GM12891 (cell line): Measurements from ENCODE around the gene FHIT.

Experiments used
- DNase-seq: peaks from one replicate; pipeline ENCODE4 v3.0.0; 2011; ENCODE audit warnings: low spot score; ENCODE audit not compliant: insufficient read length
- FAIRE-seq: peaks from 2 replicates; lab custom pipeline; 2011; peaks lifted over from hg19 to GRCh38; lab: Jason Lieb, UNC
- PAX5 ChIP-seq: IDR thresholded peaks from 2 replicates; pipeline ENCODE4 v1.6.1; 2011; ENCODE audit warnings: low read length, moderate library complexity, mild to moderate bottlenecking; ENCODE audit not compliant: insufficient read depth, severe bottlenecking
- POLR2A ChIP-seq: IDR thresholded peaks from 2 replicates; pipeline ENCODE4 v1.6.1; 2011; ENCODE audit warnings: low read depth, low read length, control low read depth
- POLR2AphosphoS5 ChIP-seq: IDR thresholded peaks from 2 replicates; pipeline ENCODE4 v1.6.1; 2011; ENCODE audit warnings: low read depth, low read length, control low read depth
- POU2F2 ChIP-seq: IDR thresholded peaks from 2 replicates; pipeline ENCODE4 v1.6.1; 2011; ENCODE audit warnings: low read depth, mild to moderate bottlenecking, control low read depth, low read length, moderate library complexity
- SPI1 ChIP-seq: IDR thresholded peaks from 2 replicates; pipeline ENCODE4 v1.6.1; 2011; ENCODE audit warnings: low read depth, low read length, control low read depth
- TAF1 ChIP-seq: IDR thresholded peaks from 2 replicates; pipeline ENCODE4 v1.6.1; 2011; ENCODE audit warnings: low read depth, low read length, control low read depth

The FHIT gene

DNA sequence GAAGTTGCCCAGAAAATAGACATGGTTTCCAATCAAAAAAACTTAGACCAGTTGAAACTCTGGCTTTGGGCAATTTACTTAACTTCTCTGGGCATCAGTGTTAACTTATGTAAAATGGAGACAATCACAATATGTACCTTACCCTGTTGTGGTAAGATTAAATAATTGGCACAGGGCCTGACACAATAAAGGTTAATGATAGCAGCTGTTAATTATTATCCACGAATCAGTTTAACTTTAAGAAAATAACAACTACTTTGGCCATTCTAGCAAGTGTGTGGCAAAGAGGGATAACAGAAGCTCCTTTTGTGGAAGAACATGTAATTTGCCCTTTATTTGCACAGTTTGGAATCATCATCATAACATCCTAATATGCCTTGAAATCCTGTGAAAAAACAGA, 787.6 kb downstream of the FHIT start:
- FAIRE-seq = no peak
- TF ChIP-seq POLR2A (no peak), POLR2AphosphoS5 (no peak), SPI1 (no peak), TAF1 (no peak), POU2F2 (no peak), PAX5 (no peak)
- DNase-seq = no peak

DNA sequence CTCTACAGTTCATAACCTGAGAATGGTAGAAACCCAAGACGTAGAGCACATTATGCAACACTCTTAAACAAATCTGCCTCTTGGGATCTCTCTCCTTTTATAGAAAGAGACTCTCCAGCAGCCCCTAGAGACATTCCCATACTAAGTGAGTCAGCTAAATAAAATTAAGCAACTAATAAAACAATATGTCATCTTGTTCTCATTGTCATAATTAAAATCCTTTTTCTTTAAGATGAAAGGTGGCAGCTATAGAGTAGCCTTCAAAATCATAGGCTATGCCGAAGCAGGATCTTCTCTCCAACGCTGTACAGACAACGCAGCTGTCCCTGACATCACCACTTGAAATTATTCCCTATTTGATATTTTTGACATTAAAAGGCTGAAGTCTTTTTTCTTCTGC, 790.0 kb downstream of the FHIT start:
- no peak for DNase-seq
- TF ChIP-seq TAF1 (no peak), SPI1 (no peak), POU2F2 (no peak), POLR2AphosphoS5 (no peak)
- FAIRE-seq = no peak

DNA sequence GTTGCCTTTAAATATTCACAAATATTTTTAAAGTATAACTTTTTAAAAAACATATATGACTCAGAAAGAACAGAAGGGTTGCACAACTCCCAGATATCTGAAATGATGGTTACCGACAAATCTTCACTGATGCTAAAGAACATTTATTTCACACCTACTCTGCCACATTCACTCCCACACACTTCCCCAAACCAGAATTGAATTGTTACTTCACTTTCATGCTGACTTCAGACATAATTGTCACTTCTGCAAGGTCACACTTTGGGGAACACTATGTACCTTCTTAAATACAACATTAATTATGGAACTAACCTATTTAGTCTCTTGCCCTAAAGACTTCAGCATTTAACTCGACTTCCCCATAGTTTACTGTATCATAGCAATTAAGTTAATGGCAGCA, 795.1 kb downstream of the FHIT start:
- FAIRE-seq (no peak), DNase-seq (no peak)
- no peak for TF ChIP-seq SPI1
- no peak for TF ChIP-seq POLR2A
- no peak for TF ChIP-seq PAX5
- TF ChIP-seq POU2F2 = no peak
- TF ChIP-seq TAF1 = no peak
- no peak for TF ChIP-seq POLR2AphosphoS5

DNA sequence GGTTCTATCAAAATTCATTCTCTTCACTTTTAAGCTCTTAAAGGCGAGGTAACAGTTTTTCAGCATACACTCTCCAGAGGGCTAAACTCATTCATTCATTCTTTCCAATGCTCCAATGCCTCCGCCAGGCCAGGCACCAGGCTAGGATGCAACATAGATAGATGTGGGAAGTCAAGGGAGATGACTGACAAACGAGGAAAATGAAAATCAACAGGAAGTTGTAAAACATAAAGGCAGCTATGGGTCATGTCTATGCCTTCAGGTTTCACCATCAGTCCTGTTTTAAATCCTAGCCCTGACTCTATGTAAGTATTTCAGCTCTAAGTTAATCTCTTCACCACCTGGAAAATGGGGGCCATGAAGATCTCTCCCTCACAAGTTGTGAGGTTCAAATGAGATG, 797.9 kb downstream of the FHIT start:
- FAIRE-seq (no peak), DNase-seq (no peak)
- TF ChIP-seq POLR2A (no peak), POLR2AphosphoS5 (no peak), TAF1 (no peak), PAX5 (no peak)

DNA sequence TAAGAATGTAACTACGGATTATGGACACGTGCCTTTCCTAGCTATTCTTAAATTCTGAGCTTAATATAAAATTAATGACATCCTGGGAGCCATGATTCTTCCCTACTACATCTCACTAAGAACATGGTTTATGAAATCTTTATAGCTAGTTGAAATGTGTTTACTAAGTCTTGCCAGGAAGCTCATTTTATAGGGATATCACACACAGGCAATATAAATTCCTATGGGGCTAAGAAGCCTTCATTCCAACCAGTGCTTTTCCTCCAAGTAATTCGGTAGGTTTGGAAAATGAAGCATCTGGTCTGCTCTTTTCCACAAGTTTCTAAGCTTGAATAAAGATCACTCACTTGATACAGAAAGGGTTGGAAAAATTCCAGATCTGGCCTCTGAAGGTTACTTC, 802.6 kb downstream of the FHIT start:
- DNase-seq (no peak), FAIRE-seq (no peak)
- TF ChIP-seq POU2F2 (no peak), TAF1 (no peak), SPI1 (no peak), POLR2A (no peak), POLR2AphosphoS5 (no peak), PAX5 (no peak)

DNA sequence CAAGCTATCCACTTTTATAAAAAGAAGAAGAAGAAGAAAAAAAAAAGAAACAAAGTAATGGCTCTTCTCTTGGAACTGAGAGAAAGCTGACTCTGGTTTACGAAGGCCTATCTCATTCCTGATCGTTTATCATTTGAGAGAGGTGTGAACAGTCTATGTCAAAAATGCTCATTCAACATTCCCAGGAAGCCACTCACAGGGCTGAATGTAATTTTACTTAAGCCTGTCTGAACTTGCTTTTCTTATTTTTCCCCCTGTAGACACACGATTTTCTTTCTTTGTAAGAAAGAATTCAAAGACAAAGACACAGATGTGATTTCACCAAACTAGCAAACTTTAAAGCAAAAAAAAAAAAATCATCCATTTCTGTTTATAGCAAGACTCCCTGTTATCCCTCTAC, 805.8 kb downstream of the FHIT start:
- TF ChIP-seq TAF1 (no peak), POLR2A (no peak), POLR2AphosphoS5 (no peak), PAX5 (no peak), SPI1 (no peak), POU2F2 (no peak)
- no peak for DNase-seq
- no peak for FAIRE-seq

DNA sequence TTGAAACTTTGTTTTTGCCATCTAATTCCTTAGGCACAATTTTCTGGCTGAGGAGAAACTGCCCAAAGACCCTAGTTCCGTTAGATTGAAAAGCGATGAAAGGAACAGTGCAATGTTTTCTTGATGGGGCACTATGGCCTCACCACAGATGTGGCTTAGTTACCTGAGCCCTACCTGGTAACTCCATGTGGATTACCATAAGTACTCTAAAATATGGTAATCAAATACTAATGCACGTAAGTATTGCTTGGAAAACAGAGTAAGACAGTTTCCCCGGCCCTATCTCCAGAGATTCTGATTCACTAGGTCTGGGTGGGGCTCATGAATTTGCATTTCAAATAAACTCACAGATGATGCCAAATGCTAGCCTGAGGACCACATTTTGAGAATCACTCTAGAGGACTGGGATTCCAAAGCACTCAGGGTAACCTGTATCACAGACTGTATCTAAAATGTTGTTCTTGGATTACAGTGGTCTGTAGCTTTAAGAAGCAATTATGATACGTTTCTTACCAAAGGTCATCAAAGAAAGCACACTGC, 806.3 kb downstream of the FHIT start:
- DNase-seq (no peak), FAIRE-seq (no peak)
- TF ChIP-seq POLR2A (no peak), SPI1 (no peak), POU2F2 (no peak), PAX5 (no peak), TAF1 (no peak), POLR2AphosphoS5 (no peak)

DNA sequence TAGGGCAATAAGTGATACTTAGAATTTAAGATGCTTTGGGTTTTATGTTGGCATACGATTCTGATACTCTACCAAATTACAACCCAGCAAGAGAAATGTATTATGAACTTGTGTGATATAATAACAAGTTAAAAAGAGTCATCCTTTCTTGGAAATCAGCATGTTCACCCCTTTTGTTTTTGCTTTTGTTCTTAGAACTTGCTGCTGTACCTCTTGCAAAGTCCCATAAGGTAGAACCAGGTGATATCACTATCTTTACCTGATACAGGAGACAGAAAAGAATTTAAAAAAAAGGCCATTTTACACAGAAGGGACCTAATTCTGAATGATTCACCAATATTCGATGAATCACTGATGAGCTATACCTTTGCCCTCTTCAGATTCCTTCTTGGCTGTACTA, 810.4 kb downstream of the FHIT start:
- no peak for FAIRE-seq
- DNase-seq = no peak
- no peak for TF ChIP-seq SPI1
- no peak for TF ChIP-seq TAF1
- no peak for TF ChIP-seq PAX5
- no peak for TF ChIP-seq POU2F2
- no peak for TF ChIP-seq POLR2A
- no peak for TF ChIP-seq POLR2AphosphoS5

DNA sequence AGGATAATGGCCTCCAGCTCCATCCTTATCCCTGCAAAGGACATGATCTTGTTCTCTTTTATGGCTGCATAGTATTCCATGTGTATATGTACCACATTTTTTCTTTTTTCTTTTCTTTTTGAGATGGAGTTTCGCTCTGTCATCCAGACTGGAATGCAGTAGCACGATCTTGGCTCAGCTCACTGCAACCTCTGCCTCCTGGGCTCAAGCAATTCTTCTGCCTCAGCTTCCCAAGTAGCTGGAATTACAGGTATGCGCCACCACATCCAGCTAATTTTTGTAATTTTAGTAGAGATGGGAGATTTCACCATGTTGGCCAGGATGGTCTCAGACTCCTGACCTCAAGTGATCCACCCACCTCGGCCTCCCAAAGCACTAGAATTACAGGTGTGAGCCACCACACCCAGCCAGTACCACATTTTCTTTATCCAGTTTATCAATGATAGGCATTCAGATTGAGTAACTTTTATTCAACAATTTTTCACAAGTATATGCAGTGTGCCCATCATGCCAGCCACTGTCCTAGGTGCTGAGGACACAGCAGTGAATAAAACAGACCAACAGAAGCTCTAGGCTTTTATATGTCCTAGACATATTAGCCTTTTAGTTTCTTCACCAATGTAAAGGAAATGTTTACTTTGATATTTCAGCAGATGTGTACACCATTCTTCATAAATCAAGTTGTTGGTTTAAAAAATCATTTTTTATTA, 815.2 kb downstream of the FHIT start:
- no peak for FAIRE-seq
- TF ChIP-seq TAF1 = no peak
- TF ChIP-seq SPI1 = no peak
- no peak for TF ChIP-seq POLR2A
- TF ChIP-seq POLR2AphosphoS5 = no peak
- no peak for TF ChIP-seq POU2F2
- no peak for TF ChIP-seq PAX5

DNA sequence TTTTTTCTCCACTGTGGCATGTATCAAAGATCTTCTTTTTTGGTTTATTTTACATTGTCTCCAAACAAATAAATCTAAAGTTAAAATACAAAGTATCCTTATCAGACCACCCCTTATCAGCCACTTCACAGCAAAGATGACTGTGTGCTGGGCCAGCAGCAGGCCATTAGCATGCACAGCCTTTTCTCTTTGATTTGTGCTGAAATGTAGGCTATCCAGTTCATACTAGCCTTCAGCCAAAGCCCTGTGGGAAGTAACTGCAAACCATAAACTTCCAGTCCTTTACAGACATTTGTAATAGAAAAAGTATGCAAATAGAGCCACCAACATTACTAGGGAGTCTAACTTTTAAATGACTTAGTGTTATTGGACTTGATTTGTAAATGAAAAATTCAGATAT, 816.3 kb downstream of the FHIT start:
- no peak for DNase-seq
- no peak for TF ChIP-seq SPI1
- no peak for TF ChIP-seq POU2F2
- TF ChIP-seq TAF1 = no peak
- no peak for TF ChIP-seq PAX5
- TF ChIP-seq POLR2A = no peak
- TF ChIP-seq POLR2AphosphoS5 = no peak
- no peak for FAIRE-seq

More for the DNA sequence above, 815.2 kb downstream of the FHIT start:
- no peak for DNase-seq
